ENCODE data around the gene AGBL3. TPM values are rescaled to one million over a fixed set of nuclear protein-coding genes. Genes with fewer than 3 reads are reported as not detected.

Gene AGBL3
- polyA plus RNA-seq, 3 donors: 0.03 to 0.20 (median 0.12) TPM

DNA sequence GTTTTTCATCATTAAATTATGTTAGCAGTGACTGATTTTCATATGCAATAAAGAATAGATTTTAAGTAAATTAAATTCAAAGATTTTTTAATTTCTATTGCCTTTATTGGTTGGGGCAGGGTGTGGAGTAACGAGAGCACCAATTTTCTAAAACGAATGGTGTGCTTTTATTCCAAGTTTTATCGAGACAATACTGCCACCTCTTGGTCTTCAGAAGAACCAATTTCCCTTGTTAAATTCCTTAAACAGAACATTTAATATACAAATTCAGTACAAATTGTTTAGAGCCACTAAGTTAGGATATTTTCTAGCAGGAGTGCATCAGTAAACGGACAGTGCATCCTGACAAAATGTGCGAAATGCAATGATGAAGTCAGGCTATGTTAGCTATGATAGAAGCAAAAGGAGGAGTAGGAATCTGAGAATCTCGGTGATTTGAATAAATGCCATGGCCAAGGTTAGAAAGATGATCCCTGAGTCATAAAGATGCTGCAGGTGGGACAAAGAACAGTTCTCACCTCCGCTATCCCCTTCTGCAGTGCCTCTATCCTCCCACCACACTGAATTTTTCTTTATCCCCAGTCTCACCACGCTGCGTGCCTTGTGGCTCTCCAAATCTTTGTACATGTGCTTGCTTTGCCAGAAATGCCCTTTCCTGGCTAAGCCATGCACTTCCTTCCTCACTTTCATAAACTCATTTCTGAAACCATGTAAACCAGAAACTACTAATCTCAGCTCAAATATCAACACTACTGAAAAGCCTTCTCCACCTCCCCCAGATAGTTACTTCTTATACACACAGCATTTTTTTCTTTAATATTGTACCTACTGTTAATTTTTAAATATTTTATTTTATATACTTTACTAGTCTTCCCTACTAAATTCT is 31.9 kb upstream of the AGBL3 start:
- no peak overlapping the region for H3K4me3 Mint-ChIP-seq
- WGBS (ENCODE audit: insufficient coverage): 62% methylated on average over 5 of the region's 9 CpGs
- peak in 2 of 3 donors; percentile 6 to 12 for DNase-seq

DNA sequence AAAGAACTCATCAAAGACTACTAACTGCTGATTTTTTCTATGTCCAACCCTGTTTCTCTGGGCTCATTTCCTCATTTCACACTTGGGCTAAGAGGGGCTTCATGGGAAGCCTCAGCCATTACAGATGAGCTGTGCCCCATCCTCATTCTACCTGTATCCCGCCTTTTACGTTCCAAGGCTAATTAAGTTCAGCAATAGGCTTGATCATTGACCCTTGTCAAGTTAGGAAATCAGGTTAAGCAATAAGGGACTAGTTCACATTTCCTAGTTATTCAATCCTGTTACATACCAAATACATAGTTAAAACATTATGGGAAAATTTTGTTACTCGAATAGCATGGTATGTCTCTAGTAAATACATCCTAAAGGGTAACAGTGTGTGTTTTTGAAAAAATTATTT is 29.3 kb upstream of the AGBL3 start:
- Histone ChIP-seq H3K4me1 (ENCODE audit: control insufficient read depth in 1 of 2, insufficient read depth in 2 of 2, low read length in 2 of 2) (no peaks in the 10 kb centered on the region), H3K27me3 (ENCODE audit: control insufficient read depth in 2 of 2, insufficient read depth in 2 of 2, low read length in 2 of 2) (no peaks in the 10 kb centered on the region), H3K4me2 (replicated peaks; ENCODE audit: extremely low read depth, low read length, poor library complexity, severe bottlenecking) (no peak overlapping the region), H3K36me3 (replicated peaks in 1 of 2; ENCODE audit: control insufficient read depth in 1 of 2, insufficient read depth in 2 of 2, low read length in 2 of 2) (no peaks in the 10 kb centered on the region), H4K20me1 (ENCODE audit: insufficient read depth, low read length) (no peaks in the 10 kb centered on the region), H3K9me3 (replicated peaks in 1 of 2; ENCODE audit: control insufficient read depth in 1 of 2, insufficient read depth in 1 of 2, low read length in 2 of 2) (no peaks in the 10 kb centered on the region), H2AFZ (ENCODE audit: insufficient read depth, low read depth, low read length, poor library complexity, severe bottlenecking) (no peak overlapping the region), H3K4me3 (replicated peaks in 1 of 3; ENCODE audit: low read depth in 2 of 3, low read length in 3 of 3) (no peak overlapping the region), H3K27ac (ENCODE audit: low read depth in 1 of 2, low read length in 2 of 2) (no peak overlapping the region), H3K9ac (ENCODE audit: insufficient read depth, low read length, poor library complexity, severe bottlenecking) (no peak overlapping the region), H3K79me2 (ENCODE audit: insufficient read depth, low read length) (no peaks in the 10 kb centered on the region)
- Mint-ChIP-seq H3K27me3 (ENCODE audit: low read depth in 3 of 3) (peaks cover 0 to 3% (median 2%) of the 10 kb centered on the region in 3 donors), H3K9me3 (no peaks in the 10 kb centered on the region), H3K4me3 (no peak overlapping the region), H3K27ac (no peak overlapping the region), H3K4me1 (no peaks in the 10 kb centered on the region), H3K36me3 (no peaks in the 10 kb centered on the region)
- no peak for DNase-seq
- no peak for TF ChIP-seq CTCF (IDR thresholded peaks at IDR 0.05)
- intact Hi-C loops (cut with micrococcal nuclease): loop anchor here in 1 of 2 donors (10.0 kb wide), 1 partner anchor 522 kb away; no protein-coding TSS in a partner anchor
- WGBS (ENCODE audit: insufficient coverage): no CpG with 5 or more reads among the region's 3 CpGs

More for the DNA sequence above, 31.9 kb upstream of the AGBL3 start:
- H3K36me3 ChIP-seq (replicated peaks in 1 of 2; ENCODE audit: control insufficient read depth in 1 of 2, insufficient read depth in 2 of 2, low read length in 2 of 2): no peaks in the 10 kb centered on the region
- no peaks in the 10 kb centered on the region for H3K9me3 Mint-ChIP-seq
- no peak overlapping the region for H3K9ac ChIP-seq (ENCODE audit: insufficient read depth, low read length, poor library complexity, severe bottlenecking)
- TF ChIP-seq CTCF (IDR thresholded peaks at IDR 0.05): peak; percentile 69
- no peaks in the 10 kb centered on the region for H4K20me1 ChIP-seq (ENCODE audit: insufficient read depth, low read length)
- H2AFZ ChIP-seq (ENCODE audit: insufficient read depth, low read depth, low read length, poor library complexity, severe bottlenecking): no peak overlapping the region
- no peak overlapping the region for H3K27ac ChIP-seq (ENCODE audit: low read depth in 1 of 2, low read length in 2 of 2)
- no peak overlapping the region for H3K4me2 ChIP-seq (replicated peaks; ENCODE audit: extremely low read depth, low read length, poor library complexity, severe bottlenecking)
- H3K4me3 ChIP-seq (replicated peaks in 1 of 3; ENCODE audit: low read depth in 2 of 3, low read length in 3 of 3): no peak overlapping the region
- H3K27me3 Mint-ChIP-seq (ENCODE audit: low read depth in 3 of 3): peaks cover 0 to 5% (median 2%) of the 10 kb centered on the region in 3 donors
- H3K4me1 Mint-ChIP-seq: no peaks in the 10 kb centered on the region
- H3K9me3 ChIP-seq (replicated peaks in 1 of 2; ENCODE audit: control insufficient read depth in 1 of 2, insufficient read depth in 1 of 2, low read length in 2 of 2): no peaks in the 10 kb centered on the region
- H3K36me3 Mint-ChIP-seq: no peaks in the 10 kb centered on the region
- intact Hi-C loops (cut with micrococcal nuclease): loop anchor here in 1 of 2 donors (10.0 kb wide), 1 partner anchor 520 kb away; no protein-coding TSS in a partner anchor
- no peaks in the 10 kb centered on the region for H3K27me3 ChIP-seq (ENCODE audit: control insufficient read depth in 2 of 2, insufficient read depth in 2 of 2, low read length in 2 of 2)
- H3K79me2 ChIP-seq (ENCODE audit: insufficient read depth, low read length): no peaks in the 10 kb centered on the region
- H3K27ac Mint-ChIP-seq: no peak overlapping the region
- no peaks in the 10 kb centered on the region for H3K4me1 ChIP-seq (ENCODE audit: control insufficient read depth in 1 of 2, insufficient read depth in 2 of 2, low read length in 2 of 2)
